GM12878 (cell line): ENCODE results near the gene YY1.

ENCODE experiments used
- CTCF ChIP-seq, 3 experiments: IDR thresholded peaks in 2 of 3; conservative IDR thresholded peaks in 1 of 3; 2 replicates each; pipeline ENCODE4 v1.5.1; 2011; ENCODE audit warnings: low read depth in 3 of 3, low read length in 3 of 3, mild to moderate bottlenecking in 3 of 3, control low read depth in 2 of 3, moderate library complexity in 2 of 3, inconsistent platforms in 1 of 3, mixed read lengths in 1 of 3; ENCODE audit not compliant: control insufficient read depth in 2 of 3, insufficient read depth in 1 of 3; ENCODE audit errors: extremely low read depth in 1 of 3
- JUNB ChIP-seq: IDR thresholded peaks from 2 replicates; pipeline ENCODE4 v1.6.1; 2016; ENCODE audit warnings: antibody characterized with exemption, mild to moderate bottlenecking

GRCh38 chr14:100321473-100322137 lies 82.7 kb downstream of the YY1 start:
- TF ChIP-seq CTCF (IDR thresholded peaks at IDR 0.05 in 2 of 3, conservative IDR thresholded peaks at IDR 0.05 in 1 of 3; ENCODE audit: control insufficient read depth in 2 of 3, extremely low read depth in 1 of 3, insufficient read depth in 1 of 3, low read depth in 3 of 3, low read length in 3 of 3) = no peak
- no peak for TF ChIP-seq JUNB
